Gastrocnemius medialis (tissue), 4 donors: Measurements from ENCODE around the gene LMO7.

Source experiments
- CTCF ChIP-seq, 5 experiments: fragments of 450-650 bp in 3 of 5; fragments of 200-600 bp in 2 of 5; sonication (generic) in 2 of 5; IDR thresholded peaks in 4 of 5; conservative IDR thresholded peaks in 1 of 5; 1 replicate in 4 of 5; 2 replicates in 1 of 5; pipeline ENCODE4 v1.5.1; 2016 to 2019; ENCODE audit warnings: antibody characterized with exemption in 5 of 5, mild to moderate bottlenecking in 3 of 5, moderate library complexity in 3 of 5
- POLR2A ChIP-seq, 2 donors: fragments of 450-650 bp; IDR thresholded peaks; one replicate each; pipeline ENCODE4 v1.6.1; 2017; ENCODE audit warnings: antibody characterized with exemption in 2 of 2, mild to moderate bottlenecking in 2 of 2, moderate library complexity in 2 of 2

GRCh38 chr13:75751350-75751749 lies 115.2 kb downstream of the LMO7 start:
- no peak for TF ChIP-seq CTCF (IDR thresholded peaks at IDR 0.05 in 4 of 5, conservative IDR thresholded peaks at IDR 0.05 in 1 of 5)
- no peak for TF ChIP-seq POLR2A (IDR thresholded peaks at IDR 0.05)
